Measurements from ENCODE around the gene SMIM41. TPM values are rescaled to one million over a fixed set of nuclear protein-coding genes. Genes with fewer than 3 reads are reported as not detected.

The SMIM41 gene
- total and polyA plus RNA-seq, 10 of the 15 experiments (the other 5 are each of a cell fraction or from before 2014, with no cell fraction given): not detected

GRCh38 chr12:52081263-52081733 lies 1.8 kb downstream of the SMIM41 start:
- SMC1A ChIA-PET (ENCODE audit: uncharacterized antibody, unreplicated experiment): interaction anchor here (0.9 to 12.5 kb wide), 9 partner anchors 10 to 83 kb away, joined by 3 to 322 read pairs (median 5); partner anchors contain the start of genes ATG101 and NR4A1
- Histone ChIP-seq H3K27ac (ENCODE audit: control insufficient read depth, insufficient read depth) (no peak overlapping the region), H4K20me1 (ENCODE audit: control insufficient read depth, insufficient read depth) (no peaks in the 10 kb centered on the region), H3K4me3 (no peak overlapping the region), H3K36me3 (ENCODE audit: control insufficient read depth in 2 of 2, insufficient read depth in 2 of 2, low read length in 1 of 2) (peaks cover 11 to 15% of the 10 kb centered on the region in 2 experiments), H3K4me2 (ENCODE audit: control insufficient read depth, insufficient read depth) (peak overlapping the region; percentile 22; the same call in 1 of the 2 replicates), H3K27me3 (replicated peaks in 1 of 2; ENCODE audit: control insufficient read depth in 2 of 2, insufficient read depth in 2 of 2, low read length in 1 of 2) (no peaks in the 10 kb centered on the region), H2AFZ (ENCODE audit: control insufficient read depth, low read depth, low read length) (0 out of 2 replicates have a peak overlapping the region, but pooled peaks have one; percentile 15), H3K9ac (ENCODE audit: control insufficient read depth, insufficient read depth, low read length) (no peak overlapping the region), H3K79me2 (ENCODE audit: control insufficient read depth, insufficient read depth, low read length) (no peaks in the 10 kb centered on the region), H3K9me3 (replicated peaks; ENCODE audit: control insufficient read depth, insufficient read depth, low read length) (no peaks in the 10 kb centered on the region), H3K4me1 (ENCODE audit: control insufficient read depth, insufficient read depth, low read length) (peaks cover 14% of the 10 kb centered on the region)
- BruUV-seq (replicated peaks): no TSS peak
- ATAC-seq (peak; percentile 84), FAIRE-seq (no peak), DNase-seq (ENCODE audit: low read depth, low spot score) (no peak)
- RAD21 ChIA-PET (ENCODE audit: unreplicated experiment): interaction anchor here (0.6 to 3.7 kb wide), 12 partner anchors 12 to 836 kb away, joined by 3 to 111 read pairs (median 7); partner anchors contain the start of genes ATG101 and NR4A1
- CTCF ChIA-PET: interaction anchor here (0.6 to 13.1 kb wide), 8 partner anchors 12 to 89 kb away, joined by 3 to 622 read pairs (median 12); partner anchors contain the start of gene ATG101
- intact Hi-C loops (cut with micrococcal nuclease; ENCODE audit: unreplicated experiment): no loop called here
- in situ Hi-C loops (cut with MboI): loop anchor here (5.0 kb wide), 1 partner anchor 54 kb away; no protein-coding TSS in a partner anchor
- 29% methylated on average over 8 of the region's 9 CpGs for WGBS (ENCODE audit: insufficient coverage, insufficient replicate concordance, low lambda C conversion rate, missing lambda C conversion rate)
- POLR2A ChIA-PET: interaction anchor here (0.6 to 2.1 kb wide), 7 partner anchors 9 to 71 kb away, joined by 3 to 7 read pairs (median 4); partner anchors contain the start of gene ATG101
- 0 out of 2 replicates have a peak, but pooled peaks have one; percentile 18 for TF ChIP-seq CHD2 (IDR thresholded peaks at IDR 0.05; ENCODE audit: borderline replicate concordance, low read depth, low read length)
- TF ChIP-seq BACH1 (IDR thresholded peaks at IDR 0.05; ENCODE audit: borderline replicate concordance): 0 out of 2 replicates have a peak, but pooled peaks have one; percentile 36
- TF ChIP-seq HDGF (IDR thresholded peaks at IDR 0.05): peak; percentile 74; the same call in 1 of the 2 replicates
- peak; percentile 29; the same call in 1 of the 2 replicates for TF ChIP-seq RELB (IDR thresholded peaks at IDR 0.05; ENCODE audit: low read depth)
- TF ChIP-seq TCF3 (IDR thresholded peaks at IDR 0.05; ENCODE audit: borderline replicate concordance, insufficient read depth, low read depth, low read length): 0 out of 2 replicates have a peak, but pooled peaks have one; percentile 67
- TF ChIP-seq DPF2 (IDR thresholded peaks at IDR 0.05): peak; percentile 22; the same call in 1 of the 2 replicates
- TF ChIP-seq PAX5 (IDR thresholded peaks at IDR 0.05; ENCODE audit: borderline replicate concordance, low read depth, low read length): 0 out of 2 replicates have a peak, but pooled peaks have one; percentile 27
- peak; percentile 75; the same call in 1 of the 2 replicates for TF ChIP-seq TCF12 (IDR thresholded peaks at IDR 0.05; ENCODE audit: low read depth, low read length)
- no peak for TF ChIP-seq NKRF (conservative IDR thresholded peaks at IDR 0.05)
- TF ChIP-seq CBX5 (IDR thresholded peaks at IDR 0.05; ENCODE audit: low read depth): no peak
- no peak for TF ChIP-seq MTA2 (IDR thresholded peaks at IDR 0.05; ENCODE audit: low read depth)
- TF ChIP-seq IKZF1 (conservative IDR thresholded peaks at IDR 0.05): peak; percentile 31; the same call in 1 of the 2 replicates
- TF ChIP-seq NBN (IDR thresholded peaks at IDR 0.05): peak; percentile 45; the same call in 1 of the 2 replicates
- TF ChIP-seq CEBPZ (IDR thresholded peaks at IDR 0.05; ENCODE audit: low read depth, low read length): no peak
- peak in 1 of 2 experiments; percentile 63; a peak in 1 of 4 replicates for TF ChIP-seq BHLHE40 (IDR thresholded peaks at IDR 0.05; ENCODE audit: borderline replicate concordance in 1 of 2, low read depth in 2 of 2, low read length in 1 of 2)
- TF ChIP-seq MEF2A (IDR thresholded peaks at IDR 0.05; ENCODE audit: insufficient read depth, low read depth, low read length): no peak
- TF ChIP-seq GATAD2B (conservative IDR thresholded peaks at IDR 0.05; ENCODE audit: low read depth): peak; percentile 78
